Measurements from ENCODE around the gene DCUN1D1.
"Not testable (repeated sequence)": the region's sequence is repeated elsewhere in the genome, so short reads cannot be mapped to it uniquely, and the experiment has no call there.

DCUN1D1 gene

DNA sequence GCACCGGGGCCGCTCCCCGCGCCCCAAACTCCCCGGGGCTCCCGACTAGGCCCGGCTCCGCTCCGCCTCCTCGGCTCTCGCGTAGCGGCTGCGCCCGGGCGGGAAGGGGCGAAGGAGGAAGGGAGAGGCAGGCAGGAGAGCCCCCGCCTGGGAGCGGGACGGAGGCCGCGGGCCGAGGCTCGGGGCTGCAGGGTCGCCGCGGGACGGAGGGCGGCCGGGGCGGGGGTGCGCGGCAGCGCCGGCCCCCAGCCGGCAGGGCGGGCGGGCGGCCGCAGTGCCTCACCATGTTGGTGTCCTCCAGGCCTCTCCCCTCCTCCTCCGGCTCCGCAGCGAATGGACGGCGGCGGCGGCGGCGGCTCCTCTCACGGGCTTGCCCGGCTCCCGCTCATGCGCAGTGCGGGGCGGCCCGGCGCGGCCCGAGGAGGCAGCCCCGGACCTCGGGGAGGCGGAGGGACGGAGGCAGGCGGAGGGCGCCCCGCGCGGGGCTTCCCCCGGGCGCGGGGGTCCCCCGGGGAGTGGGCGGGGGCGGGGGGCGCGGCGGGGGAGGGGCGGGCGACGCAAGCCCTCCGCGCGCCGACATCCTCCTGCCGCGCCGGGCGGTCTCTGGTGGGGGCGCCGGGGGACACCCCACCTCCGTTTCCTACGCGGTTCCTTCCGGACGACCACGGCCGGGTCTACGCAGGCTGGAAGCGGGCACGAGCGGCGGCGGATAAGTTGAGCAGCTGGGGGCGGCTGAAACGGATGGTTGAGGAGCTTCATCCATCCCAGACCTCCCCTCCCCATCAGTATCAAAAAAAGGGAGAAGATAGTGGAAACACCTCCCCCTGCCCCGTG, at the start of gene DCUN1D1:
TSS of gene DCUN1D1 (minus strand) at position 335 of the 834 bp plus-strand sequence. CDS start at position 286, 49 bp downstream.
- in situ Hi-C loops (cut with HindIII; ENCODE audit: low pct_unique_long_range_greater_than_20kb, low sequenced_read_pairs) = no loop called here
- peak; percentile 95 to 99 for DNase-seq (ENCODE audit: low read depth in 1 of 2, low spot score in 1 of 2)
- TF ChIP-seq JUND (IDR thresholded peaks at IDR 0.05; ENCODE audit: low read depth) = no peak

DNA sequence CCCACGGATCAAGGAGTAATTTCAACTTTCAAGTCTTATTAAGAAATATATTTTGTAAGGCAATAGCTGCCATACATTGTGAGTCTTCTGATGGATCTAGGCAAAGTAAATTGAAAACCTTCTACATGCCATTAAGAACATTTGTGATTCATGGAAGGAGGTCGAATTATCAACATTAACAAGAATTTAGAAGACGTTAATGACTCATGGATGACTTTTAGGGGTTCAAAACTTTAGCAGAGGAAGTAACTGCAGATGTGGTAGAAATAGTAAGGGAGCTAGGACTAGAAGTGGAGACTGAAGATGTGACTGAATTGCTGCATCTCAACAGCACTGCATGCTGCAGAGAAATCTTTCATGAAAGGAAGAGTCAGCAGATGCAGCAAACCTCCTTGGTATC, 48.1 kb upstream of the DCUN1D1 start:
- TF ChIP-seq JUND (IDR thresholded peaks at IDR 0.05; ENCODE audit: low read depth) = no peak
- no peak for DNase-seq (ENCODE audit: low read depth in 1 of 2, low spot score in 1 of 2)
- in situ Hi-C loops (cut with HindIII; ENCODE audit: low pct_unique_long_range_greater_than_20kb, low sequenced_read_pairs) = no loop called here

DNA sequence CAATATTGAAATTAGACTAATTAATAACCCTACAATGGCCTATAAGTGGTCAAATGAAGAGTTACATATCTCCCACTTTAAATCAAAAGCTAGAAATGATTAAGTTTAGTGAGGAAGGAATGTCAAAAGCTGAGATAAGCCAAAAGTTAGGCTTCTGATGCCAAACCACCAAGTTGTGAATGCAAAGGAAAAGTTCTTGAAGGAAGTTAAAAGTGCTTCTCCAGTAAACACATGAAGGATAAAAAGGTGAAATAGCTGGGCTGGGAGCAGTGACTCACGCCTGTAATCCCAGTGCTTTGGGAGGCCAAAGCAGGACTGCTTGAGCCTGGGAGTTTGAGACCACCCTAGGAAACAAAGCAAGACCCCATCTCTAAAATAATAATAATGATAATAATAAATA, 46.9 kb upstream of the DCUN1D1 start:
- no peak for TF ChIP-seq JUND (IDR thresholded peaks at IDR 0.05; ENCODE audit: low read depth)
- DNase-seq (ENCODE audit: low read depth in 1 of 2, low spot score in 1 of 2) = no peak
- in situ Hi-C loops (cut with HindIII; ENCODE audit: low pct_unique_long_range_greater_than_20kb, low sequenced_read_pairs) = no loop called here

DNA sequence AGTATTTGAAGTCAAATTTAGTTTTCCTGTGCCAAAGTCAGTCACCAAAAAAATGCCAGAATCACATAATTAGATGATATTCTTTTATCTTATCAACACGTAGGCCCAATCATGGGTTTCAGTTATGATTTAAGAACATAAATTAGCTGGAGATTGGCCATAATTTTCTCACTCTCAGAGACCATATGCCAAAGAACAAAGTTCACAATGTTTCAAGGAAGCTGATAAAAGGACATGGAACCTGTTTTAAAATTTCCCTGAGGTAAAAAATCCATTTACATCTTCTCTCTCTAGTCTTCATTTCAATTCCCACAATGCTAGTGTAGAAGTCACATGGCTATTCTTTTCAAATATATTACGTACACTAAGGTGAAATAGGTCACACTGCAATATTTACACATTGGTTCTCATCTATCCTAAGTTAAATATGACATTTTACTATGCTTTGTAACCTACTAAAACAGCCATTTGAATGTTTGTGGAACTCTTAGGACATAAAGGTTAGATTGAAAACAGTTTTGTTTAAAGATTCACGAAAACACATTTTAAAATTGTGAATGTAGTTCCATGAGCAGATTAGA, 42.7 kb upstream of the DCUN1D1 start:
- in situ Hi-C loops (cut with HindIII; ENCODE audit: low pct_unique_long_range_greater_than_20kb, low sequenced_read_pairs) = no loop called here
- no peak for DNase-seq (ENCODE audit: low read depth in 1 of 2, low spot score in 1 of 2)
- no peak for TF ChIP-seq JUND (IDR thresholded peaks at IDR 0.05; ENCODE audit: low read depth)

DNA sequence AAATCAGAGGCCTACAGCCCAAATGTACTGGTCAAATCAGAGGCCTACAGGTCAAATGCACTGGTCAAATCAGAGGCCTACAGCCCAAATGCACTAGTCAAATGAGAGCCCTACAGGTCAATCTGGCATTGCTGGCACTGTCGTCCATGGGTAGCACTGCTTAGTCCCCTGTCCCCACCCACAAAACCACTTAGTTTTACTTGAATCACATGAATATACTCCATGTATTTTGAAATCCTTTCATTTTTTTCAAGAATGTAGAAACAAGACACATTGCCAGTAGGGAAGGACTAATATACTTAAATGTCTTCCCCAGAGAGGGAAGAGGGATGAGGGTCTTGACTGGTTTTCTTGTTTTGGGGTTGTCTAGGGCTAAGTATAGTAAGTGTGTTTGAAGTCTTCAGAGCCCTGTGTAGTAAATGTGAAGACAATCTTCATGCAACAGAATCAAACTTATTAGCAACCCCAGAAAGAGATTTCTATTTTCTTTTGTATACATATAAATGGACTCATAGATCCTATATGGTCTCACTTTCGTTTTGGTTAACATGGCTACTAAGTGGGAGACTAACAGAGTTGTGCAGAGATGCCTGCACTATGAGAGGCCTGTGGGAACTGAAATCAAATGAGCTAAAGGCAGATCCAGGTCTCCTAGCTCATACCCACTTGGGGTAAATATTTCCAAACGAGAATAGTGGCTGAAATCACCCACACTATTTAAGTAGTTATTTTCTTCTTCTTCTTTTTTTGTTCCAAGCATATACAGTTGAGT, 38.3 kb upstream of the DCUN1D1 start:
- in situ Hi-C loops (cut with HindIII; ENCODE audit: low pct_unique_long_range_greater_than_20kb, low sequenced_read_pairs) = no loop called here
- DNase-seq (ENCODE audit: low read depth in 1 of 2, low spot score in 1 of 2) = no peak
- no peak for TF ChIP-seq JUND (IDR thresholded peaks at IDR 0.05; ENCODE audit: low read depth)

DNA sequence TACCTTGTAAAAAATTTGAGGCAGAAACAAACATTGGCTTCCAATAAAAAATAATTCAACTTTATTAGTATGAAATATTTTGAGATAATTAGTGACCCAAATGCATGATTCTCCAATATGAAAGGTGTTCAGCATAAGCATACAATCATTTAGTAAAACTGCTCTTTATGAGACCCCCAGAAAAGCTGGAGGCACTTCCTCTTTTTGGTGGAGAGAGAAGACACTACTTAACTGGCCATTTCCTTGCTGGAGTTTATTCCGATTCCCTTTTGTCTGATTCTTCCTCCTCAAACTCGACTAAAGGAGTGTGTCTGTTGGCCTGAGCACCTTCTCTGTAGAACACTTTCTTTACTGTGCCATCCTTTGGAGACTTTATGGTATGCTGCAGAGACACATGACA, 34.8 kb upstream of the DCUN1D1 start:
- in situ Hi-C loops (cut with HindIII; ENCODE audit: low pct_unique_long_range_greater_than_20kb, low sequenced_read_pairs) = no loop called here
- TF ChIP-seq JUND (IDR thresholded peaks at IDR 0.05; ENCODE audit: low read depth) = no peak
- no peak for DNase-seq (ENCODE audit: low read depth in 1 of 2, low spot score in 1 of 2)

DNA sequence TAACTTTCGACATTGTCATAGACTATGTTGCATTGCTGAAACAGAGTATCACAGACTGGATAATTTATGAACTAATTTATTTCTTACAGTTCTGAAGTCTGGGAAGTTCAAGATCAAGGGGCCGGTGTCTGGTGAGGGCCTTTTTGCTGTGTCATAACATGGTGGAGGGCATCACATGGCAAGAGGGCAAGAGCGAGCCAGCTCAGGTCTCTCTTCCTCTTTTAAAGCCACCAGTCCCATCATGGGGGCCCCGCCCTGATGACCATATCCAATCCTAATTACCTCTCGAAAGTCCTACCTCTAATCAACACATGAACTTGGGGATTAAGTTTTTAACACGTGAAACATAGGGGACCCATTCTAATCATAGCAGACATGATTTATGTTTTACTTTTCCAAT, 33.5 kb upstream of the DCUN1D1 start:
- in situ Hi-C loops (cut with HindIII; ENCODE audit: low pct_unique_long_range_greater_than_20kb, low sequenced_read_pairs) = no loop called here
- no peak for TF ChIP-seq JUND (IDR thresholded peaks at IDR 0.05; ENCODE audit: low read depth)
- no peak for DNase-seq (ENCODE audit: low read depth in 1 of 2, low spot score in 1 of 2)

DNA sequence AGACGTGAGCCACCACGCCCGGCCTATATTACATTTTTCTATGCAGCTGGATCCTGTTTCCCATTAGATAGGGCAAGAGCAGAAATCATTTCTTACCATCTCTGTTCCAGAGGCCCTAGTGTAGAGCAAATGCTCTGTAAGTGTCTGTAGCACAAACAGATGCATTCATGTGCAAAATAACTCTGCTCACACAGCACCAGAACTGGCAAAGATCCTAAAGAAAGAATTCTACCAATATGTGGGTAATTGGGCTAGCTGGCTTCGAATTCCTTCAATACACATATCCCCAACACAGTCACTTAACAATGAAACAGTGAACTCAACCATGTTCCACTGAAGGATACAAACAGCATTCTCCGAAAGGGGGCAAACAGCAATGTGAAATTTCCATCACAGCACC, 32.7 kb upstream of the DCUN1D1 start:
- in situ Hi-C loops (cut with HindIII; ENCODE audit: low pct_unique_long_range_greater_than_20kb, low sequenced_read_pairs) = no loop called here
- DNase-seq (ENCODE audit: low read depth in 1 of 2, low spot score in 1 of 2) = no peak
- TF ChIP-seq JUND (IDR thresholded peaks at IDR 0.05; ENCODE audit: low read depth) = no peak

DNA sequence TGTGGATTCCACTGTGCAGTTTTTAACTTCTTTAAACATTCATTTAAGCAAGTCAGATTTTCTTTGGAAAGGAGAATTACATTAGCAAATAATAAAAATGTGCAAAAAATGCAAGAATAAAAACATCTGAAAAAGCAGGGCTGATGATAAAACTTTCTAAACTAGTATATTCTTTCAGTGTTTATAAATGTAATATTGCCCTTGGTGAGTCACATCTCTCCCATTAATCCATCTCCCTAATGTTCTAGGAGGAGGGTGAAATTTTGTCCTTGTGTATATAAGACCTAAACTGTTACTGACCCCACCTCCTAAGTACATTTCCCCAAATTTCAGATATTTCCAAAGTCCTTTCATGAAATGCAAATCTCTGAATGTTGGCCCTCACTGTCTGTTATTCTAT, 28.5 kb upstream of the DCUN1D1 start:
- in situ Hi-C loops (cut with HindIII; ENCODE audit: low pct_unique_long_range_greater_than_20kb, low sequenced_read_pairs) = no loop called here
- TF ChIP-seq JUND (IDR thresholded peaks at IDR 0.05; ENCODE audit: low read depth) = no peak
- DNase-seq (ENCODE audit: low read depth in 1 of 2, low spot score in 1 of 2) = no peak

DNA sequence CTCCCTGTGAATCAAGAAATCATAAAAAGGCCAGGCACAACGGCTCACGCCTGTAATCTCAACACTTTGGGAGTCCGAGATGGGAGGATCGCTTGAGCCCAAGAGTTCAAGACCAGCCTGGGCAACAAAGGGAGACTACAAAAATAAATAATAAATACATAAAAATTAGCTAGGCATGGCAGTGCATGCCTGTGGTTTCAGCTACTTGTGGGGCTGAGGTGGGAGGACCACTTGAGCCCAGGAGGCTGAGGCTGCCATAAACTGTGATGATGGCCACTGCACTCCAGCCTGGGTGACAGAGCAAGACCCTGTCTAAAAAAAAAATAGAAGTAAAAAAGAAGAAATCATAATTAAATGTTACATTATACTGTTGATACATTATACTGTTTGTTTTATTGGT, 28.0 kb upstream of the DCUN1D1 start:
- TF ChIP-seq JUND (IDR thresholded peaks at IDR 0.05; ENCODE audit: low read depth) = no peak
- in situ Hi-C loops (cut with HindIII; ENCODE audit: low pct_unique_long_range_greater_than_20kb, low sequenced_read_pairs) = no loop called here
- no peak for DNase-seq (ENCODE audit: low read depth in 1 of 2, low spot score in 1 of 2)

DNA sequence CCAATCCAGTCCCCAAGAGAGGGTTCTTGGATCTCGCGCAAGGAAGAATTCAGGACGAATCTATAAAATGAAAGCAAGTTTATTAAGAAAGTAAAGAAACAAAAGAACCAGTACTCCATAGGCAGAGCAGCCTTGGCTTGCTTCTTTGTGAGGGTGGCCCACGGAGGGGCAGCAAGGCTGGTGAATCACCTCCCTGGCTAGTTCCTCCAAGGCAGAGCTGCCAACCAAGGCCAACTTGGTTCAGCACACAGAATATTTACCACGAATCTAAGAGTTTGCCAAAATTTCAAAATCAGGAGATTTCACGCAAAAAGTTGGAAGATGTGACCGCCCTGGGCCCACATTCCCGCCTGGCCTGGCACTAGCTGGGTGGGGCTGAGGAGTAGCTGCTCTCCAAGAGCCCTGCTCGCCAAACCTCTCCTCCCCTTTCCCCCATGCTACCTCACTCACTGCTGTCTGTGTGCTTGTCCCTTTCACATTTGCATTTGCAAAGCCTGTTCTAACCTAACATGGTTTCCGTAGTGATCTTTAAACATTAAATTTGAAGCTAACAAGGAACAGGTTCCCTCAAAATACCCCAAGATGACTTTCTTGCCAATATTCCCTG, 26.2 kb upstream of the DCUN1D1 start:
- in situ Hi-C loops (cut with HindIII; ENCODE audit: low pct_unique_long_range_greater_than_20kb, low sequenced_read_pairs) = no loop called here
- TF ChIP-seq JUND (IDR thresholded peaks at IDR 0.05; ENCODE audit: low read depth) = no peak
- DNase-seq (ENCODE audit: low read depth in 1 of 2, low spot score in 1 of 2) = no peak

DNA sequence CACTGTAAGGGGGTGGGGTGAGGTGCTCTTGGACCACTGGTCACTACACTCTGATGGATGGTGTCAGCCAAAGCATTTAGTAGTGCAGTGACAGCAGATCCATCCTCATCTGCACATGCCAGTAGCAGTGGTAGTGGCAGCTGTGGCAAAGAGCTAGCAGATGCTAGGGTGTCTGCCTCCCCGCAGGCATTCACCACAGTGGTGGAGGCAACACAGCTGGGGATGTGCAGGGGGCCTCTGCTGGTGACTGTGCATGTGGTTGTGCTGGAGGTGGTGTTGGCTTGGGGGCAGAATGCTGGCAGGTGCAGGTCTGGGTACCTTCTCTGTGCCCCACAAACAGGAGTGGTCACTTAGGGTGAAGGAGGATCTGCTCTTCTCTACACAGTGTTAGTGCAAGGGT, 19.4 kb upstream of the DCUN1D1 start:
- in situ Hi-C loops (cut with HindIII; ENCODE audit: low pct_unique_long_range_greater_than_20kb, low sequenced_read_pairs) = no loop called here
- TF ChIP-seq JUND (IDR thresholded peaks at IDR 0.05; ENCODE audit: low read depth) = no peak
- DNase-seq (ENCODE audit: low read depth in 1 of 2, low spot score in 1 of 2) = no peak

DNA sequence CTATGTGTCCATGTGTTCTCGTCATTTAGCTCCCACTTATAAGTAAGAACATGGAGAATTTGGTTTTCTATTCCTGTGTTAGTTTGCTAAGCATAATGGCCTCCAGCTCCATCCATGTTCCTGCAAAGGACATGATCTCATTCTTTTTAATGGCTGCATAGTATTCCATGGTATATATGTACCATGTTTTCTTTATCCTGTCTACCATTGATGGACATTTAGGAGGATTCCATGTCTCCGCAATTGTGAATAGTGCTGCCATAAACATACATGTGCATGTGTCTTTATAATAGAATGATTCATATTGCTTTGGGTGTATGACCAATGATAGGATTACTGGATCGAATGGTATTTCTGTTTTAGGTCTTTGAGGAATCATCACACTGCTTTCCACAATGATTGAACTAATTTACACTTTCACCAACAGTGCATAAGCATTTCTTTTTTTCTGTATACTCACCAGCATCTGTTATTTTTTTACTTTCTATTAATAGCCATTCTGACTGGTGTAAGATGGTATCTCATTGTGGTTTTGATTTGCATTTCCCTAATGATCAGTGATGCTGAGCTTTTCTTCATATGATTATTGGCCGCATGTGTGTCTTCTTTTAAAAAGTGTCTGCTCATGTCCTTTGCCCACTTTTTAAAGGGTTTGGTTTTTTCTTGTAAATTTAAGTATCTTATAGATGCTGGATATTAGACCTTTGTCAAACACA, 13.3 kb upstream of the DCUN1D1 start:
- in situ Hi-C loops (cut with HindIII; ENCODE audit: low pct_unique_long_range_greater_than_20kb, low sequenced_read_pairs); DNase-seq (ENCODE audit: low read depth in 1 of 2, low spot score in 1 of 2): not testable (repeated sequence)
